ENCODE measurements around the gene TIMM22. TPM values are rescaled to one million over a fixed set of nuclear protein-coding genes. Genes with fewer than 3 reads are reported as not detected.

Gene TIMM22
- total RNA-seq, 4 donors from 2014 or later, result 14.7 to 17.1 (median 14.9) TPM

GRCh38 chr17:1004769-1005295, 7.9 kb downstream of the TIMM22 start:
- no peak for TF ChIP-seq POLR2A (IDR thresholded peaks at IDR 0.05)
- no peak for TF ChIP-seq CTCF (IDR thresholded peaks at IDR 0.05)

GRCh38 chr17:1005361-1005946, 8.5 kb downstream of the TIMM22 start:
- TF ChIP-seq POLR2A (IDR thresholded peaks at IDR 0.05), result no peak
- no peak for TF ChIP-seq CTCF (IDR thresholded peaks at IDR 0.05)
- Histone ChIP-seq H3K4me3 (replicated peaks in 1 of 3) (no peak overlapping the region), H3K4me1 (peaks cover 12 to 56% of the 10 kb centered on the region in 2 donors), H3K9me3 (no peaks in the 10 kb centered on the region), H3K27ac (peak overlapping the region; percentile 34 to 74 (median 62)), H3K27me3 (no peaks in the 10 kb centered on the region), H3K36me3 (peaks cover 25 to 30% of the 10 kb centered on the region in 2 donors)
- intact Hi-C loops (cut with DNase I), result no loop called here
- peak; percentile 87 to 92 for DNase-seq
- WGBS, 2 donors, result 19 to 21% methylated on average over 23 of the region's 23 CpGs

More at GRCh38 chr17:1004769-1005295, 7.9 kb downstream of the TIMM22 start:
- Histone ChIP-seq H3K4me3 (replicated peaks in 1 of 3) (no peak overlapping the region), H3K36me3 (peaks cover 22 to 27% of the 10 kb centered on the region in 2 donors), H3K27ac (peak overlapping the region in 1 of 3 donors; percentile 74), H3K9me3 (no peaks in the 10 kb centered on the region), H3K27me3 (no peaks in the 10 kb centered on the region), H3K4me1 (peaks cover 12 to 56% of the 10 kb centered on the region in 2 donors)
- WGBS, 2 donors, result 45 to 51% methylated on average over 7 to 10 of the region's 13 CpGs
- no peak for DNase-seq
- intact Hi-C loops (cut with DNase I), result no loop called here

GRCh38 chr17:1006054-1006453, 9.1 kb downstream of the TIMM22 start:
- TF ChIP-seq POLR2A (IDR thresholded peaks at IDR 0.05) (no peak), CTCF (IDR thresholded peaks at IDR 0.05) (no peak)
- Histone ChIP-seq H3K9me3 (no peaks in the 10 kb centered on the region), H3K27ac (peak overlapping the region; percentile 34 to 74 (median 62)), H3K36me3 (peaks cover 23 to 25% of the 10 kb centered on the region in 2 donors), H3K4me1 (peaks cover 12 to 52% of the 10 kb centered on the region in 2 donors), H3K27me3 (no peaks in the 10 kb centered on the region), H3K4me3 (replicated peaks in 1 of 3) (no peak overlapping the region)
- 36 to 55% methylated on average over 5 to 9 of the region's 16 CpGs for WGBS, 2 donors
- peak; percentile 52 to 76 for DNase-seq
- intact Hi-C loops (cut with DNase I), result no loop called here

GRCh38 chr17:1007310-1008007, 10.5 kb downstream of the TIMM22 start:
- intact Hi-C loops (cut with DNase I), result no loop called here
- Histone ChIP-seq H3K4me1 (peaks cover 12 to 40% of the 10 kb centered on the region in 2 donors), H3K9me3 (no peaks in the 10 kb centered on the region), H3K36me3 (peaks cover 11 to 30% of the 10 kb centered on the region in 2 donors), H3K27ac (peak overlapping the region in 1 of 3 donors; percentile 51), H3K27me3 (no peaks in the 10 kb centered on the region), H3K4me3 (replicated peaks in 1 of 3) (no peak overlapping the region)
- TF ChIP-seq CTCF (IDR thresholded peaks at IDR 0.05) (no peak), POLR2A (IDR thresholded peaks at IDR 0.05) (no peak)
- 87 to 89% methylated on average over 11 of the region's 16 CpGs for WGBS, 2 donors
- no peak for DNase-seq

All from thyroid gland (tissue), 4 donors.